ENCODE measurements around the gene IGSF22.
"Not testable (repeated sequence)": the region's sequence is repeated elsewhere in the genome, so short reads cannot be mapped to it uniquely, and the experiment has no call there.

IGSF22 gene

DNA sequence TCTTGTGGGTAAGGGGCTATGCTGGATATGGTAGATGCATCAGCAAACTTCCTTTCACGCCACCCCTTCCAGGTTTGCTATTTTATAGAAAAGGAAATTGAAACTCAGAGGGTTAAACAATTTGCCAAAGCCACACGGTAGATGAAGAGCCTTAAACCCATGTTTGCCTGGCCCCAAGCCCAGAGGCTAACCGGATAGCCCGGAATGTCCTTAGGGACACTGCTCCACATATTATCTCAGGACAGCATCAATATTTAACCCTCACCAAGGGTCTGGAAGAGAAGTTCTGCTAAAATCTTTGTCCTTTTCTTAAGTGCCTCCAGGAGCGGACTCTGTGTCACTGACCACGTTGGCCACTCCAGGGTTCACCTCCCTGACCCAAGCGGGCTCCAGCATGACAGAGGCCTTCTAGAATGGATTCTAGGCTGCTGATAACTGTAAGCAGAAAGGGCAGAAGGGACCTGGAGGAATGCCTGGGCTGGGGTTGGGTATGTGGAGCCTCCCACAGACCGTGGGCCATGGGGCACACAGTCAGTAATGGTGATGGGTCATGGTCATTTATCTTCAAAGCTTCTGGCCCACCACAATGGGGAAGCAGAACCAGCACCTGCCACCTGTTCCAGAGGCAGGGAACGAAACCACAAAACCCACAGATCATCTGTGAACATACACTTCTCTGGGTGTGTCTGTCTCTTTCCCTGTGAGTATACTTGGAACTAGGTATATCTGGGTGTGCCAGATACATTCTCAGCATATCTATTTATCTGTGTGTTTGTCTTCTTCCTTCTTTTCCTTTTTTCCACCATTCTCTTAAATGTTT, 32.8 kb downstream of the IGSF22 start:
- DNase-seq (ENCODE audit: low spot score) (no peak), ATAC-seq (ENCODE audit: low read depth) (no peak)
- Histone ChIP-seq H3K9me3 (ENCODE audit: severe bottlenecking) (no peaks in the 10 kb centered on the region), H3K4me1 (ENCODE audit: insufficient read depth, poor library complexity, severe bottlenecking) (no peaks in the 10 kb centered on the region), H3K27me3 (ENCODE audit: insufficient read depth, poor library complexity, severe bottlenecking) (no peaks in the 10 kb centered on the region), H3K4me3 (ENCODE audit: severe bottlenecking) (no peak overlapping the region), H3K36me3 (ENCODE audit: low read depth) (no peaks in the 10 kb centered on the region), H3K27ac (ENCODE audit: poor library complexity, severe bottlenecking) (no peak overlapping the region)
- TF ChIP-seq, protein P1, sequence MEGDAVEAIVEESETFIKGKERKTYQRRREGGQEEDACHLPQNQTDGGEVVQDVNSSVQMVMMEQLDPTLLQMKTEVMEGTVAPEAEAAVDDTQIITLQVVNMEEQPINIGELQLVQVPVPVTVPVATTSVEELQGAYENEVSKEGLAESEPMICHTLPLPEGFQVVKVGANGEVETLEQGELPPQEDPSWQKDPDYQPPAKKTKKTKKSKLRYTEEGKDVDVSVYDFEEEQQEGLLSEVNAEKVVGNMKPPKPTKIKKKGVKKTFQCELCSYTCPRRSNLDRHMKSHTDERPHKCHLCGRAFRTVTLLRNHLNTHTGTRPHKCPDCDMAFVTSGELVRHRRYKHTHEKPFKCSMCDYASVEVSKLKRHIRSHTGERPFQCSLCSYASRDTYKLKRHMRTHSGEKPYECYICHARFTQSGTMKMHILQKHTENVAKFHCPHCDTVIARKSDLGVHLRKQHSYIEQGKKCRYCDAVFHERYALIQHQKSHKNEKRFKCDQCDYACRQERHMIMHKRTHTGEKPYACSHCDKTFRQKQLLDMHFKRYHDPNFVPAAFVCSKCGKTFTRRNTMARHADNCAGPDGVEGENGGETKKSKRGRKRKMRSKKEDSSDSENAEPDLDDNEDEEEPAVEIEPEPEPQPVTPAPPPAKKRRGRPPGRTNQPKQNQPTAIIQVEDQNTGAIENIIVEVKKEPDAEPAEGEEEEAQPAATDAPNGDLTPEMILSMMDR (IDR thresholded peaks at IDR 0.05; ENCODE audit: poor library complexity, severe bottlenecking) = no peak

DNA sequence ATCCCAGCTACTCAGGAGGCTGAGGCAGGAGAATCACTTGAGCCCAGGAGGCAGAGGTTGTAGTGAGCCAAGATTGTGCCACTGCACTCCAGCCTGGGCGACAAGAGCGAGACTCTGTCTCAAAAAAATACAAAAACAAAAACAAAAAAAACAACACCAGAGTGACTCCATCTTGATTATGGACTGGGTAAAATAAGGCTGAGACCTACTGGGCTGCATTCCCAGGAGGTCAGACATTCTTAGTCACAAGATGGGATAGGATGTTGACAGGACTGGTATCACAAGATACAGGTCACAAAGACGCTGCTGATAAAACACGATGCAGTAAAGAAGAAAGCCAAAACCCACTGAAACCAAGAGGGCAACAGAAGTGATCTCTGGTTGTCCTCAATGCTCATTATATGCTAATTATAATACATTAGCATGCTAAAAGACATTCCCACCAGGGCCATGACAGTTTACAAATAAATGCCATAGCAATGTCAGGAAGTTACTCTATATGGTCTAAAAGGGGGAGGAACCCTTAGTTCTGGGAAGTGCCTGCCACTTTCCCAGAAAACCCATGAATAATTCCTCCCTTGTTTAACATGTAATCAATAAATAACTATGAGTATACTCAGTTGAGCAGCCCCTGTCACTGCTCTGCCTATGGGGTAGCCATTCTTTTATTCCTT, 34.4 kb downstream of the IGSF22 start:
- H3K9me3 ChIP-seq (ENCODE audit: severe bottlenecking); DNase-seq (ENCODE audit: low spot score); H3K4me1 ChIP-seq (ENCODE audit: insufficient read depth, poor library complexity, severe bottlenecking); H3K4me3 ChIP-seq (ENCODE audit: severe bottlenecking); H3K27me3 ChIP-seq (ENCODE audit: insufficient read depth, poor library complexity, severe bottlenecking); ATAC-seq (ENCODE audit: low read depth); H3K27ac ChIP-seq (ENCODE audit: poor library complexity, severe bottlenecking); H3K36me3 ChIP-seq (ENCODE audit: low read depth): not testable (repeated sequence)

DNA sequence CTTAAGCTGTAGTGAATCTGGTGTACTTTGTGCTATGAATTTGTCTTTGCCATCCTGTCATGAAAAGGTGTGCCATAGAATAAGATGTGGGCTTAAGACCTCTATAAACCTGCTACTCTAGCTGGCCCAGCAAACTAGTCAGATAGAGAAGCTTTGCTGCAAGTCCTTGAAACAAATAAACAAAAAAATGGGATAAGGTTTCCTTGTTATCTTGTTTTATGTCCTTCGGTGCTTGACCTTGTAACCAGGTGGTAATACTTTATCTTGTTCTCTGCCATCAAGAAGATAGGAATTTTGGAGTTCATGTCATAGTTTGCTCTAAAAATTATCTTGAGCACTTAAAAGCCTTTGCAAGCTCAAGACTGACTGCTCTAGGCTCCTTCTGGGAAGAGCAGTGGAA, 41.7 kb downstream of the IGSF22 start:
- no peak for ATAC-seq (ENCODE audit: low read depth)
- Histone ChIP-seq H3K27ac (ENCODE audit: poor library complexity, severe bottlenecking) (no peak overlapping the region), H3K9me3 (ENCODE audit: severe bottlenecking) (peaks cover 3% of the 10 kb centered on the region), H3K36me3 (ENCODE audit: low read depth) (no peaks in the 10 kb centered on the region), H3K27me3 (ENCODE audit: insufficient read depth, poor library complexity, severe bottlenecking) (no peaks in the 10 kb centered on the region), H3K4me3 (ENCODE audit: severe bottlenecking) (no peak overlapping the region), H3K4me1 (ENCODE audit: insufficient read depth, poor library complexity, severe bottlenecking) (no peaks in the 10 kb centered on the region)
- TF ChIP-seq, protein P1 (IDR thresholded peaks at IDR 0.05; ENCODE audit: poor library complexity, severe bottlenecking) = no peak
- DNase-seq (ENCODE audit: low spot score) = no peak

DNA sequence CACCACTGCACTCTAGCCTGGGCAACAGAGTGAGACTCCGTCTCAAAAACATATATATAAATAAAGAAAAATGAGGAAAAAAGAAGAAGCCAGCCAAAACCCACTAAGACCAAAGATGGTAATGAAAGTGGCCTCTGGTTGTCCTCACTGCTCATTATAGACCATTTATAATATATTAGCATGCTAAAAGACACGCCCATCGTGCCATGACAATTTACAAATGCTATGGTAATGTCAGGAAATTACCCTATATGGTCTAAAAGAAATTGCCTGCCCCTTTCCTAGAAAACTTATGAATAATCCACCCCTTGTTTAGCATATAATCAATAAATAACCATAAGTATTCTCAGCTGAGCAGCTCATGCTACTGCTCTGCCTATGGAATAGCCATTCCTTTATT, 43.5 kb downstream of the IGSF22 start:
- H3K4me1 ChIP-seq (ENCODE audit: insufficient read depth, poor library complexity, severe bottlenecking) = peaks cover 3% of the 10 kb centered on the region
- TF ChIP-seq, protein P1 (IDR thresholded peaks at IDR 0.05; ENCODE audit: poor library complexity, severe bottlenecking) = no peak
- no peak overlapping the region for H3K27ac ChIP-seq (ENCODE audit: poor library complexity, severe bottlenecking)
- peaks cover 3% of the 10 kb centered on the region for H3K9me3 ChIP-seq (ENCODE audit: severe bottlenecking)
- no peaks in the 10 kb centered on the region for H3K36me3 ChIP-seq (ENCODE audit: low read depth)
- H3K27me3 ChIP-seq (ENCODE audit: insufficient read depth, poor library complexity, severe bottlenecking) = no peaks in the 10 kb centered on the region
- no peak for ATAC-seq (ENCODE audit: low read depth)
- no peak for DNase-seq (ENCODE audit: low spot score)
- H3K4me3 ChIP-seq (ENCODE audit: severe bottlenecking) = no peak overlapping the region

DNA sequence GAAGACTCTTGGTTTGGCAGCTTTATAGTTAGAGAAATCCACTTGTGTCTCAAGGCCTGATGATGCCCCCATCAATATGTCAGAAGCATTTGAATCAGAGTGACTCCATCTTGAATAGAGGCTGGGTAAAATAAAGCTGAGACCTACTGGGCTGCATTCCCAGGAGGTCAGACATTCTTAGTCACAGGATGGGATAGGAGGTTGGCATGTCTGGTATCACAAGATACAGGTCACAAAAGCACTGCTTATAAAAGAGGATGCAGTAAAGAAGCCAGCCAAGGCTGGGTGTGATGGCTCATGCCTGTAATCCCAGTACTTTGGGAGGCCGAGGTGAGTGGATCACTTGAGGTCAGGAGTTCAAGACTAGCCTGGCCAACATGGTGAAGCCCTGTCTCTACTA, 44.0 kb downstream of the IGSF22 start:
- not testable (repeated sequence) for H3K9me3 ChIP-seq (ENCODE audit: severe bottlenecking); H3K4me1 ChIP-seq (ENCODE audit: insufficient read depth, poor library complexity, severe bottlenecking); H3K4me3 ChIP-seq (ENCODE audit: severe bottlenecking); DNase-seq (ENCODE audit: low spot score); H3K27ac ChIP-seq (ENCODE audit: poor library complexity, severe bottlenecking); H3K36me3 ChIP-seq (ENCODE audit: low read depth); H3K27me3 ChIP-seq (ENCODE audit: insufficient read depth, poor library complexity, severe bottlenecking)
- peak; percentile 35; the same call in 1 of the 3 replicates for ATAC-seq (ENCODE audit: low read depth)
